LNCaP clone FGC (cell line): ENCODE data around the gene SNTB2.

Source experiments
- DNase-seq: peaks from one replicate; pipeline ENCODE4 v3.0.0-alpha.2; 2011; ENCODE audit warnings: low read depth
- H3K4me3 ChIP-seq: 2 replicates; pipeline ENCODE4 v1.5.1; 2011; ENCODE audit warnings: mild to moderate bottlenecking, low read depth, low read length, control low read depth
- TF ChIP-seq, protein P1 (sequence below): IDR thresholded peaks from 2 replicates; pipeline ENCODE4 v1.5.1; 2012; ENCODE audit warnings: mild to moderate bottlenecking; ENCODE audit not compliant: control insufficient read depth, insufficient read depth; ENCODE audit errors: extremely low read depth

Gene SNTB2

DNA sequence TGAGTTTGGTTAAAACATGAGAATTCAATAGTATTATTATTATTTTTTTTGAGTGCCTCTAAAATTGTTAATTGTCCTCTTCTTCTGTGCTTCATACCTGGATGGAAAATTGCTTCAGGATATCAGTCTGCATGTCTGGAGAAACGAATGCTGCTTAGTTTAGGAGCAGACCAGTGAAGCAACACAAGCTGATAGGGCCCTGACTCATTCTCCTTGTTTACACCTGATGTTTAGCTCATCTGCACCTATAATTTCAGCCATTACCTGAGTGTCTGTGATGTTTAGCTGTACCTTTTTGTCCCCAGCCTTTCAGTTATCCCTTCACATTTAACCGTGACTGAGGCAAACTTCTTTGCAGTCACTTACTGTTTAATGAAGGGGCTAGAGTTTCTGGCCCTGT is 14.8 kb downstream of the SNTB2 start:
- TF ChIP-seq, protein P1, sequence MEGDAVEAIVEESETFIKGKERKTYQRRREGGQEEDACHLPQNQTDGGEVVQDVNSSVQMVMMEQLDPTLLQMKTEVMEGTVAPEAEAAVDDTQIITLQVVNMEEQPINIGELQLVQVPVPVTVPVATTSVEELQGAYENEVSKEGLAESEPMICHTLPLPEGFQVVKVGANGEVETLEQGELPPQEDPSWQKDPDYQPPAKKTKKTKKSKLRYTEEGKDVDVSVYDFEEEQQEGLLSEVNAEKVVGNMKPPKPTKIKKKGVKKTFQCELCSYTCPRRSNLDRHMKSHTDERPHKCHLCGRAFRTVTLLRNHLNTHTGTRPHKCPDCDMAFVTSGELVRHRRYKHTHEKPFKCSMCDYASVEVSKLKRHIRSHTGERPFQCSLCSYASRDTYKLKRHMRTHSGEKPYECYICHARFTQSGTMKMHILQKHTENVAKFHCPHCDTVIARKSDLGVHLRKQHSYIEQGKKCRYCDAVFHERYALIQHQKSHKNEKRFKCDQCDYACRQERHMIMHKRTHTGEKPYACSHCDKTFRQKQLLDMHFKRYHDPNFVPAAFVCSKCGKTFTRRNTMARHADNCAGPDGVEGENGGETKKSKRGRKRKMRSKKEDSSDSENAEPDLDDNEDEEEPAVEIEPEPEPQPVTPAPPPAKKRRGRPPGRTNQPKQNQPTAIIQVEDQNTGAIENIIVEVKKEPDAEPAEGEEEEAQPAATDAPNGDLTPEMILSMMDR = no peak
- no peak for DNase-seq
- no peak overlapping the region for H3K4me3 ChIP-seq

DNA sequence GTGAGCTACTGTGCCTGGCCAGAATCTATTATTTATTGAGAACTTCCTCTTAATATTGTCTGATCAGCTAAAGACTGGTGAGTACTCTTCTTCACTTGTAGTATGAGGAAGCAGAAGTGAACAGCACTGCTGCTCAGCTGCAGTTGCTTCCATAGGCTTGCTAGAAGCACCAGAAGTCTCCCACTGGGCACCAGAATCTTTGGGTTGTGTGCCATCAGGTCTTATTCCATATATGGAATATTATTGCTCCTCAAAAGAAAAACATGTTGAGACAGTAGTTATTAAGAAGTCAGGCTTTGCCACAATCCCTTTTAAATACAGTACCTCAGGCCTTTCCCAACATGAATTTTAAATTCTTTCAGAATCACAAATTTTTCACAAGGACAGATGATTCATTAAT is 17.2 kb downstream of the SNTB2 start:
- TF ChIP-seq, protein P1 = no peak
- DNase-seq = no peak
- no peak overlapping the region for H3K4me3 ChIP-seq

DNA sequence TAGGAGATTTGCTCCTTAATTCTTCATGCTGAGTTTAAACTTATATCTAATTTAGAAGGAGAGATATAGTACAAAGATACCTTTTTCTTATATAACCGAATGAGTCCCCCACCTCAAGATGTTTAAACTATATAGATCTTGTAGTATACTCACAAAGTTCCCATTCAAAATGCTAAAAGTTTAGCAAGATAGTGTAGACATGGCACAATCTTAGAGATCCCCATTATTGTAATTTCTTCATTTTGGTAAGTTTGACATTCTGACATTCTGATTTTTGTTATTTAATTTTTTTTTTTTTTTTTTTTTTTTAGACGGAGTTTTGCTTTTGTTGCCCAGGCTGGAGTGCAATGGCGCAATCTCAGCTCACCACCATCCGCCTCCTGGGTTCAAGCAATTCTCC is 22.8 kb downstream of the SNTB2 start:
- no peak overlapping the region for H3K4me3 ChIP-seq
- TF ChIP-seq, protein P1 = no peak
- no peak for DNase-seq

DNA sequence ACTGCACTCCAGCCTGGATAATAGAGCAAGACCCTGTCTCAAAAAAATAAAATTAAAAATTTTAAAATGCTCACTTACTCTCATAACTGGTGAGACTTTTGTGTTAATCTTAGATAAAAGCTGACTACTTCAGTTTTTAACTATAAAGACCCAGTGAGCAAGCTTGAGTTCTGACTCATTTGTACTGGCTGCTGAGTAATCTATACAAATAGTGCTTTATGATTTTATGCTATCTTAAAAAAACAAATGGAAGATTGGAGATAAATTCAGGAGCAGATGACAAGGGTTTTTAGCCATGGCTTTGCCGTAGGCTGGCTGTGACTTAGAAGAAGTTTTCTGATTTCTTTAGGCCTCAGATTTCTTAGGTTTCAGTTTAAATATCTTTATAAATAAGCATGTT is 30.5 kb downstream of the SNTB2 start:
- H3K4me3 ChIP-seq = peak overlapping the region; percentile 23
- TF ChIP-seq, protein P1 = no peak
- peak; percentile 73 for DNase-seq

DNA sequence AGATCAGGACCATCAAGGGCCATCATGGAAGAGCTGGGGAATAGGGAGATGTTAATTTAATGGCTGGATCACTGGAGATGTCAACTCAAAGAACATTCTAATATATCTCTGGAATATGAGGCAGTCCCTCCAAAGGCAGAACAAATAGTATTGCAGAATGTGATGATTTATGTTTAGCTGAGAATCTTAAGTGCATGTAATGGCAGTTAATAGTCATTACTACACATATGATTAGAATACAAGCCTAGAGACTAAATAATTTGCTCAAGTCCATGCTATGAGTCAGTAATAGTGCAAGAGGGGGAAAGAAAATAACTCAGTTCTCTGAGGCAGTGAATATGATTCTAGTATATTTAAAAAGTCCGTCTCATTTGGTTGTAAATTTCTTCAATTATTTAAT is 32.3 kb downstream of the SNTB2 start:
- TF ChIP-seq, protein P1 = no peak
- DNase-seq = no peak
- no peak overlapping the region for H3K4me3 ChIP-seq

DNA sequence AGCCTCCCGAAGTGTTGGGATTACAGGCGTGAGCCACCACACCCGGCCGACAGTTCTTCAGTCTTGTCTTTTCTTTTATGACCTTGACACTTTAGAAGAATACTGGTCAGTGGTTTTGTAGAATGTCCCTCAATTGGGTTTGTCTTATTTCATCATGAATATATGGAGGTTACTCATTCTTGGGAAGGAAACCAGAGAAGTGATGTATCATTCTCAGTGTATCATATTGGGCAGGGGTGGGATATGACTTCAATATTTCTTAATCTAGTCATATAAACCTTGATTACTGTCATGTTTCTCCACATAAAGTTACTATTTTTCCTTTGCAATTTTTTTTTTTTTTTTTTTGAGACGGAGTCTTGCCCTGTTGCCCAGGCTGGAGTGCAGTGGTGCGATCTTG is 36.9 kb downstream of the SNTB2 start:
- TF ChIP-seq, protein P1 = no peak
- H3K4me3 ChIP-seq = no peak overlapping the region
- DNase-seq = no peak

DNA sequence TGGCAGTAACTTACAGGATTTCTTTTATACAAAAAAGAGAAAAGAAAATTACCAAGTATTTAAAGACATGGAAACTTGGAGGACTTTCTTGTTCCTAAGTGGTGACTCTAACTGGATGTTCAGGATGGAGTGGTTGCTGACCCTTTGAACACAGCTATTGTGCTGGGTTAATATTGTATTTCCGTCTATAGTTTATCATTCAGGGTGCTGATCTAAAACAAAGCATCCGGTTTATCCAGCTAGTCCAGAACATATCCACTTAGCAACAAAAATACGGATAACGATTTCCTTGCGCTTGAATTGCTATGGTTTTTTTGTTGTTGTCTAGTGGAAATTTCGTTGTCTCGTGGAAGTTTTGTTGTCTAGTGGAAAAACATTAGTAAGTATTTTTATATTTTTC is 38.2 kb downstream of the SNTB2 start:
- no peak overlapping the region for H3K4me3 ChIP-seq
- DNase-seq = no peak
- TF ChIP-seq, protein P1 = no peak
